Nephron (organoid): ENCODE measurements around the gene GPR171.

ENCODE experiments used
- H3K27ac Mint-ChIP-seq, 3 experiments: 2 replicates each; pipeline ENCODE4 v1.8.0; 2020; ENCODE audit warnings: mixed read lengths in 3 of 3, mild to moderate bottlenecking in 2 of 3, moderate library complexity in 1 of 3
- H3K27me3 Mint-ChIP-seq: 2 replicates; pipeline ENCODE4 v1.8.0; 2021; ENCODE audit warnings: low read depth, mild to moderate bottlenecking, moderate library complexity, mixed read lengths
- H3K36me3 Mint-ChIP-seq: 2 replicates; pipeline ENCODE4 v1.8.0; 2020; ENCODE audit warnings: low read depth, mixed read lengths
- H3K4me1 Mint-ChIP-seq: 2 replicates; pipeline ENCODE4 v1.8.0; 2020; ENCODE audit warnings: mixed read lengths
- H3K4me3 Mint-ChIP-seq, 3 experiments: 2 replicates each; pipeline ENCODE4 v1.8.0; 2020; ENCODE audit warnings: mild to moderate bottlenecking in 3 of 3, mixed read lengths in 3 of 3, moderate library complexity in 2 of 3
- H3K9me3 Mint-ChIP-seq: 2 replicates; pipeline ENCODE4 v1.8.0; 2020; ENCODE audit warnings: mixed read lengths
- TF ChIP-seq, protein P1 (sequence below), 3 experiments: fragments of 200-600 bp; sonication (generic); IDR thresholded peaks; one replicate each; pipeline ENCODE4 v1.5.0; 2021; ENCODE audit warnings: antibody characterized with exemption in 3 of 3; ENCODE audit not compliant: unreplicated experiment in 3 of 3

Gene GPR171

DNA sequence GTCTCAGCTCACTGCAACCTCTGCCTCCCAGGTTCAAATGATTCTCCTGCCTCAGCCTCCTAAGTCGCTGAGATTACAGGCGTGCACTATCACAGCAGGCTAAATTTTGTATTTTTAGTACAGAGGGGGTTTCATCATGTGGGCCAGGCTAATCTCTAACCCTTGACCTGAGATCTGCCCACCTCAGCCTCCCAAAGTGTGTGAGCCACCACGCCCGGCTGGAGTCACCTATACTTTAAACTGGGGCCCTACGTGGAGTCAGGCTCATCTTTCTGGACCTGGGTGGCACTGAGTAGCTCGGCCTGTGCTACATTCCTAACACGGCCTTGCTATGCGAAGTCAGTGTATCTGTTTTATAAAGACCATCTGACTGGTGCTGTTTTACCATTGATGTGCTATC, 5.8 kb downstream of the GPR171 start:
- H3K27ac Mint-ChIP-seq = no peak overlapping the region
- TF ChIP-seq, protein P1, sequence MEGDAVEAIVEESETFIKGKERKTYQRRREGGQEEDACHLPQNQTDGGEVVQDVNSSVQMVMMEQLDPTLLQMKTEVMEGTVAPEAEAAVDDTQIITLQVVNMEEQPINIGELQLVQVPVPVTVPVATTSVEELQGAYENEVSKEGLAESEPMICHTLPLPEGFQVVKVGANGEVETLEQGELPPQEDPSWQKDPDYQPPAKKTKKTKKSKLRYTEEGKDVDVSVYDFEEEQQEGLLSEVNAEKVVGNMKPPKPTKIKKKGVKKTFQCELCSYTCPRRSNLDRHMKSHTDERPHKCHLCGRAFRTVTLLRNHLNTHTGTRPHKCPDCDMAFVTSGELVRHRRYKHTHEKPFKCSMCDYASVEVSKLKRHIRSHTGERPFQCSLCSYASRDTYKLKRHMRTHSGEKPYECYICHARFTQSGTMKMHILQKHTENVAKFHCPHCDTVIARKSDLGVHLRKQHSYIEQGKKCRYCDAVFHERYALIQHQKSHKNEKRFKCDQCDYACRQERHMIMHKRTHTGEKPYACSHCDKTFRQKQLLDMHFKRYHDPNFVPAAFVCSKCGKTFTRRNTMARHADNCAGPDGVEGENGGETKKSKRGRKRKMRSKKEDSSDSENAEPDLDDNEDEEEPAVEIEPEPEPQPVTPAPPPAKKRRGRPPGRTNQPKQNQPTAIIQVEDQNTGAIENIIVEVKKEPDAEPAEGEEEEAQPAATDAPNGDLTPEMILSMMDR (IDR thresholded peaks at IDR 0.05; ENCODE audit: unreplicated experiment in 3 of 3) = no peak
- peaks cover 13% of the 10 kb centered on the region for H3K36me3 Mint-ChIP-seq
- no peak overlapping the region for H3K4me3 Mint-ChIP-seq
- no peaks in the 10 kb centered on the region for H3K9me3 Mint-ChIP-seq
- H3K4me1 Mint-ChIP-seq = no peaks in the 10 kb centered on the region
- no peaks in the 10 kb centered on the region for H3K27me3 Mint-ChIP-seq

DNA sequence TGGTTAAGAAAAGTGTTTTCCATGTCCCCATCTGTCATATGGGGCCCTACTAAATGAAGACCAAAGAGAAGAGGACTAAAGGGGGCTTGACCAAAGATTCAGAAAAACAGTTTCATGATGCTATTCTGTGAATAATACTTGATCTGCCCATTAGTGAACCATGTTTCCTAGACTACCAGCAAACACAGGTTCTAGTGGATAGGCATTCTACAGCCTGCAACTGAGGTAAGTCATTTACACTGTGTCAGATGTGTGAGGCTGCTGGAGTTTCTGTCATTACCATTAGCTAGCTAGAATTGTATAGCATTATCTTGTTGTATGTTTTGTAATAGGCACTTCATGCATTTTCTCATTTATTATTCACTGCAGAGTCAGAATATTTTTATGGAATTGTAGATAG, 6.6 kb downstream of the GPR171 start:
- Mint-ChIP-seq H3K9me3 (no peaks in the 10 kb centered on the region), H3K4me3 (no peak overlapping the region), H3K27me3 (no peaks in the 10 kb centered on the region), H3K27ac (no peak overlapping the region), H3K4me1 (no peaks in the 10 kb centered on the region), H3K36me3 (peaks cover 13% of the 10 kb centered on the region)
- TF ChIP-seq, protein P1 (IDR thresholded peaks at IDR 0.05; ENCODE audit: unreplicated experiment in 3 of 3) = no peak

DNA sequence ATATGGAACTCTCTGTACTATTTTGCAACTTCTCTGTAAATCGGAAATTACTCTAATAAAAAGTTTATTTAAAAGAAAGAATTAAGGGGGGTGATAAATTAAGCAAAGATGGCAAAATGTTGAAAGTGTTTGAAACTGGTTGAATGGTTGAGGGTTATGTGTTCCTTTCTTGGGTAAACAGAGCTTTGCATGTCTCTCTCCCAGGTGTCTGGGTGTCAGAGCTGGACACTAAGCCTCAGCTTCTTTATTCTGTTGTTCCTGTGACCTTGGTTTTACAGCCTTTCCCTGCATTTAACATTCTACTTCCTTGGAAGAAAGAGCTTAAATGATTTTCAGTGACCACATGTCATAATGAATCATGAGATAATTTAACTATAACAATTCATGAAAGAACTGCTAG, 7.2 kb downstream of the GPR171 start:
- H3K4me3 Mint-ChIP-seq = no peak overlapping the region
- H3K27ac Mint-ChIP-seq = no peak overlapping the region
- H3K27me3 Mint-ChIP-seq = no peaks in the 10 kb centered on the region
- no peaks in the 10 kb centered on the region for H3K4me1 Mint-ChIP-seq
- peaks cover 19% of the 10 kb centered on the region for H3K36me3 Mint-ChIP-seq
- TF ChIP-seq, protein P1 (IDR thresholded peaks at IDR 0.05; ENCODE audit: unreplicated experiment in 3 of 3) = no peak
- no peaks in the 10 kb centered on the region for H3K9me3 Mint-ChIP-seq

DNA sequence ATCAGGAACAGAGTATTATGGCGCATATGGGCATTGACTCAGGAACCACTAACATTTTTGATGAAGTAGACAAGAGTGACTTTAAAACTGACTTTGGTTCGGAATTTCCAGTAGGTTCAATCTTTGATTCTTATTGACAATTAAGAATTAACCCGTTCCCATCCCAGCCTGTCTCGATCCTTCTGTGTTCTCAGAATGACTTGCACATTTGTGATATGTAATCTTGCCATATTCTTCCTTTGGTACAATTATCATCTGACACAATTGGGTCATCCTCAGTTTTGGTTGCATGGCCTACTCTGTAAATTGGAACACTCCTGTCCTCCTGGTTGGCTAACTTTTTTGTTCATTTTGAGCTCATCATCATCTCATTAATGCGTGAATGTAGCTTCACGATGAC, 10.5 kb downstream of the GPR171 start:
- Mint-ChIP-seq H3K36me3 (peaks cover 19% of the 10 kb centered on the region), H3K4me1 (no peaks in the 10 kb centered on the region), H3K27me3 (no peaks in the 10 kb centered on the region), H3K4me3 (no peak overlapping the region), H3K9me3 (no peaks in the 10 kb centered on the region), H3K27ac (no peak overlapping the region)
- TF ChIP-seq, protein P1 (IDR thresholded peaks at IDR 0.05; ENCODE audit: unreplicated experiment in 3 of 3) = no peak

DNA sequence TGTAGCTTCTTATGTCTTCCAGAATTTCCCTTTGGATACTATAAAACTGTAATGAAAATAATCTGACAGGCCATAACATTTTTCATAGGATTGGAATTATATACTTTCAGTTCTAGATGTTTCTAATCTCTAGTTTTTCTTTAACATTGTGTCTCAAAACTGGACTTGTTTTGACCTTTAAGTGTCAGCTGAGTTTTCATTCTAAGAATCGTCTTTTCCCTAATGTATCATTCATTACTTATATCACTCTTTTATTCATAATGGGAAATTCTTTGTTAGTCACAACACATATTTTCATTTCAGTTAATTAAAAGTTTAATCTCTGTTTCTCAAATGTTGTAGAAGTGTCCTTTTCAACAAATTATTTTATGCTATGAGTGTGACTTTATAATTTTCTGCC, 11.9 kb downstream of the GPR171 start:
- no peak overlapping the region for H3K27ac Mint-ChIP-seq
- TF ChIP-seq, protein P1 (IDR thresholded peaks at IDR 0.05; ENCODE audit: unreplicated experiment in 3 of 3) = no peak
- H3K9me3 Mint-ChIP-seq = no peaks in the 10 kb centered on the region
- no peaks in the 10 kb centered on the region for H3K4me1 Mint-ChIP-seq
- no peaks in the 10 kb centered on the region for H3K27me3 Mint-ChIP-seq
- no peak overlapping the region for H3K4me3 Mint-ChIP-seq
- H3K36me3 Mint-ChIP-seq = peaks cover 26% of the 10 kb centered on the region

DNA sequence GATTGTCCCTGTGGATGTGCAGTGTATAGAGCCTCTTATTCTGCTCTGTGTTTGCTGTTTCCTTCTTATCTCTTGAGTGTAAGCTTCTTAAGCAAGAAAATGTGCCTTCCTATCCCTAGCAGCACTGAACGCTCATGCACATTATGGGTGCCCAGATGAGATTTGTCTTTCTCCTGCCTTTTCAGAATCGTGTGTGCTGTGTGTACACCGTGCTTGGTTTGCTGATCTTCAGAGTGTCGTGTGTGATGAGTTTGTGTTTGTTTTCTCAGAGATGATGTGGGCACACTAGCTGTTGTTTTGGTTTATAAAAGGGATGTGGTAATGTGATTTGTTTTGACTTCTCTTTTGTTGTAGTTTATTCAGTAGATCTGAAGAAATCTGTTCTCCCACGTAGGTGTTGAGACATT, 19.7 kb downstream of the GPR171 start:
- Mint-ChIP-seq H3K9me3 (no peaks in the 10 kb centered on the region), H3K36me3 (peaks cover 7% of the 10 kb centered on the region), H3K4me3 (no peak overlapping the region), H3K4me1 (no peaks in the 10 kb centered on the region), H3K27ac (no peak overlapping the region), H3K27me3 (no peaks in the 10 kb centered on the region)
- TF ChIP-seq, protein P1 (IDR thresholded peaks at IDR 0.05; ENCODE audit: unreplicated experiment in 3 of 3) = no peak
